ENCODE results near the gene SRBD1. TPM values are rescaled to one million over a fixed set of nuclear protein-coding genes. Genes with fewer than 3 reads are reported as not detected.

SRBD1 gene
- total RNA-seq, 2 donors from 2014 or later: 19.0 to 22.3 TPM

DNA sequence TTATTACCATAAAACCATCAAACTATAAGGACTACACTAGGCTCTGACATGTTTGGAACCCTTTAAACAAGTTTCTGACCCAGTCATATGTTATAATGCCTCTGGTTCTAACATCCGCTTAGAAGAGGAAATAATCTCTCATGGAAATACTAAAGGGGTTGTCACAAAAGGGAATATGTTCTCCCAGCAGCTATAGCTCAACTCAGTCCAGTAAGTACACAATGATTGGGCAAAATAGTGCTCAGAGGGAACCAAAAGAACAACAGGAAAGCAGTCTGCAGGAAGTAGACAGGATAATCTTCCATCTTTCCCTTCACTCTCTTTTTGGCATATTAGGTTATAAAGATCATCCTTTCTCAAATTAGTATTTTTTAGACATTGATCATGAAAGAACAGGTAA, 4.3 kb downstream of the SRBD1 start:
- Histone ChIP-seq H3K27me3 (replicated peaks; ENCODE audit: insufficient read depth) (no peaks in the 10 kb centered on the region), H3K4me3 (no peak overlapping the region), H3K36me3 (peaks cover 1% of the 10 kb centered on the region), H3K27ac (no peak overlapping the region), H3K9me3 (no peaks in the 10 kb centered on the region), H3K4me1 (ENCODE audit: control insufficient read depth in 1 of 2, low read depth in 2 of 2) (peaks cover 8 to 12% of the 10 kb centered on the region in 2 donors)
- TF ChIP-seq, protein P1, sequence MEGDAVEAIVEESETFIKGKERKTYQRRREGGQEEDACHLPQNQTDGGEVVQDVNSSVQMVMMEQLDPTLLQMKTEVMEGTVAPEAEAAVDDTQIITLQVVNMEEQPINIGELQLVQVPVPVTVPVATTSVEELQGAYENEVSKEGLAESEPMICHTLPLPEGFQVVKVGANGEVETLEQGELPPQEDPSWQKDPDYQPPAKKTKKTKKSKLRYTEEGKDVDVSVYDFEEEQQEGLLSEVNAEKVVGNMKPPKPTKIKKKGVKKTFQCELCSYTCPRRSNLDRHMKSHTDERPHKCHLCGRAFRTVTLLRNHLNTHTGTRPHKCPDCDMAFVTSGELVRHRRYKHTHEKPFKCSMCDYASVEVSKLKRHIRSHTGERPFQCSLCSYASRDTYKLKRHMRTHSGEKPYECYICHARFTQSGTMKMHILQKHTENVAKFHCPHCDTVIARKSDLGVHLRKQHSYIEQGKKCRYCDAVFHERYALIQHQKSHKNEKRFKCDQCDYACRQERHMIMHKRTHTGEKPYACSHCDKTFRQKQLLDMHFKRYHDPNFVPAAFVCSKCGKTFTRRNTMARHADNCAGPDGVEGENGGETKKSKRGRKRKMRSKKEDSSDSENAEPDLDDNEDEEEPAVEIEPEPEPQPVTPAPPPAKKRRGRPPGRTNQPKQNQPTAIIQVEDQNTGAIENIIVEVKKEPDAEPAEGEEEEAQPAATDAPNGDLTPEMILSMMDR (IDR thresholded peaks at IDR 0.05): no peak
- ATAC-seq (ENCODE audit: insufficient number of reproducible peaks, low FRiP score, low read depth): no peak
- DNase-seq (ENCODE audit: low spot score): no peak

DNA sequence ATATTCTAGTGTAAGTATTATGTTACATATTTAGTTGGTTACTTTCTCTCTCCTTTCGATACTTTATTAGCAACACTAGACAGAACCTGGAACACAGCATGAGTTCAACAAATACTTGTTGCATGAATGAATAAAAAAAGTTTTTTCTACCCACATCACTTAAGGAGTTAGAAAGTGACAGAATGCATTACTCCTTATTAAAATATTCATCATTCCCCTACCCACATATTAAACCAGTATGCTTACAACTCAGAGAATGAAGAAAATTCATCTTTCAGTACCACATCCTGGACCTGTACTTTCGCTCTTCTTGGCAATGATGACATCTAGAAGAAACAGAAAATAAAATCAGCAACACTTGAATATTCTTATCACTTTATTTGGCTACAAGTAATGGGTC, 6.0 kb downstream of the SRBD1 start:
- Histone ChIP-seq H3K4me1 (ENCODE audit: control insufficient read depth in 1 of 2, low read depth in 2 of 2) (peaks cover 4 to 5% of the 10 kb centered on the region in 2 donors), H3K27ac (no peak overlapping the region), H3K4me3 (no peak overlapping the region), H3K36me3 (peaks cover 9% of the 10 kb centered on the region), H3K9me3 (no peaks in the 10 kb centered on the region), H3K27me3 (replicated peaks; ENCODE audit: insufficient read depth) (no peaks in the 10 kb centered on the region)
- no peak for ATAC-seq (ENCODE audit: insufficient number of reproducible peaks, low FRiP score, low read depth)
- no peak for DNase-seq (ENCODE audit: low spot score)
- TF ChIP-seq, protein P1 (IDR thresholded peaks at IDR 0.05): no peak

DNA sequence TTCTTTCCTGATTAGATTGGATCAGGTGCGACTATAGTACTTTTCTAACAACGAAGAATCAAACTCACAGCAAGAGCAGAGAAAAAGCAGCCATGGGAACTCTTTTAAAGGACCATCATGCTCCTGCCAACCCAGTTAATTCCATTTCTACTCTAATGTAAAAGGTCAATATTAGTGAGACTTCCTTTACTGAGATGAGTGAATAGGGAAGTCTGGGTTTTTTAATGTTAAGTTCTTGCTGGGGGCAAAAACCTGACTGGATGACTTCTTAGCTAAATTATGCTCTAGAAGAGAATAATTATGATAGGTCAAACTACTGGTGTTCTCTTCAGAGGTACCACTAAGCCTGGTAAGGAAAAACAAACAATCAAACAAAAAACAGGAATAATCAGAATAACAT, 8.4 kb downstream of the SRBD1 start:
- TF ChIP-seq, protein P1 (IDR thresholded peaks at IDR 0.05): no peak
- H3K36me3 ChIP-seq: peaks cover 9% of the 10 kb centered on the region
- no peaks in the 10 kb centered on the region for H3K9me3 ChIP-seq
- H3K27me3 ChIP-seq (replicated peaks; ENCODE audit: insufficient read depth): no peaks in the 10 kb centered on the region
- H3K4me1 ChIP-seq (ENCODE audit: control insufficient read depth in 1 of 2, low read depth in 2 of 2): no peaks in the 10 kb centered on the region
- no peak for ATAC-seq (ENCODE audit: insufficient number of reproducible peaks, low FRiP score, low read depth)
- no peak overlapping the region for H3K4me3 ChIP-seq
- no peak for DNase-seq (ENCODE audit: low spot score)
- H3K27ac ChIP-seq: no peak overlapping the region

DNA sequence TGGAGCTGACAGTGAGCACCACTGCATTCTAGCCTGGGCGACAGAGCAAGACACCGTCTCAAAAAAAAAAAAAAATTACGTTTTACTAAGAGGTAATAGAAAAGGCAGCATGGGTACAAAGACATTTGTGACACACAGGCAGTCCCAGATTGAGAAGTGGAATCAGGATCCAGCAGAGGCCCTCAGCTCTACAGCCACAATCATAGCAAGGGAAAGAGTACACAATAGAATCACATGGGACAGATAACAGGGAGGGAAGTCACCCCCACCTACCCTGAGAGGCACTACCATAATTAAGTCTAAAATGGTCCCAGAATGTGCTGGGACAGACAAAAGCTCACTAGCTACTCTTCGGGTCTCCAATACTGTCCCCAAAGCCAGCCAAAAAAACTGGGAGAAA, 12.5 kb downstream of the SRBD1 start:
- TF ChIP-seq, protein P1 (IDR thresholded peaks at IDR 0.05): no peak
- peaks cover 9% of the 10 kb centered on the region for H3K36me3 ChIP-seq
- no peak for ATAC-seq (ENCODE audit: insufficient number of reproducible peaks, low FRiP score, low read depth)

DNA sequence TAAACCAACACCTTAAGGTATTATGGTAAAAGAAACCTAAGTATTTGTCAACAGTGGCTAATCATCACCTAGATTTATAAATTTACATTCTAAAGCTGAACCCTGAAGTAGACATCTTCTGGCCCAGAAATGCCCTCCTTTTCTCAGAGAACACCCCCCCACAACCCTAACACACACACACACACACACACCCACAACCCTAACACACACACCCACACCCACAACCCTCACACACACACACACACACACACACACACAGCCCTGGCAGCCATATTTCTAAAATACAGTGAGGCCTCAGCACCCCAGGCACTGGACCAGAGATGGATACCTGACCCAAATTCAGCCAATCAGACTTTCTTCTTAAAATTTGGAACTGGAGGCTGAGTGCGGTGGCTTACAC, 14.3 kb downstream of the SRBD1 start:
- TF ChIP-seq, protein P1 (IDR thresholded peaks at IDR 0.05): no peak
- peaks cover 8% of the 10 kb centered on the region for H3K36me3 ChIP-seq

More for the DNA sequence above, 12.5 kb downstream of the SRBD1 start:
- Histone ChIP-seq H3K9me3 (no peaks in the 10 kb centered on the region), H3K27ac (no peak overlapping the region), H3K4me3 (no peak overlapping the region), H3K27me3 (replicated peaks; ENCODE audit: insufficient read depth) (no peaks in the 10 kb centered on the region), H3K4me1 (ENCODE audit: control insufficient read depth in 1 of 2, low read depth in 2 of 2) (peaks cover 0 to 9% of the 10 kb centered on the region in 2 donors)
- DNase-seq (ENCODE audit: low spot score): no peak

More for the DNA sequence above, 14.3 kb downstream of the SRBD1 start:
- H3K4me3 ChIP-seq: no peak overlapping the region
- no peaks in the 10 kb centered on the region for H3K27me3 ChIP-seq (replicated peaks; ENCODE audit: insufficient read depth)
- H3K4me1 ChIP-seq (ENCODE audit: control insufficient read depth in 1 of 2, low read depth in 2 of 2): peaks cover 0 to 9% of the 10 kb centered on the region in 2 donors
- ATAC-seq (ENCODE audit: insufficient number of reproducible peaks, low FRiP score, low read depth): no peak
- no peak overlapping the region for H3K27ac ChIP-seq
- DNase-seq (ENCODE audit: low spot score): no peak
- no peaks in the 10 kb centered on the region for H3K9me3 ChIP-seq

All from thoracic aorta (tissue), 2 donors.